Raji (cell line): ENCODE results near the gene CDHR2.

Experiments used
- POLR2A ChIP-seq: IDR thresholded peaks from 2 replicates; pipeline ENCODE4 v1.6.1; 2011; ENCODE audit warnings: low read depth, low read length, control low read depth; ENCODE audit not compliant: insufficient read depth

The CDHR2 gene

GRCh38 chr5:176625512-176625911, 76.4 kb downstream of the CDHR2 start:
- no peak for TF ChIP-seq POLR2A

- no peak for TF ChIP-seq POLR2A
Observed at GRCh38 chr5:176625966-176626875, 77.1 kb downstream of the CDHR2 start.

DNA sequence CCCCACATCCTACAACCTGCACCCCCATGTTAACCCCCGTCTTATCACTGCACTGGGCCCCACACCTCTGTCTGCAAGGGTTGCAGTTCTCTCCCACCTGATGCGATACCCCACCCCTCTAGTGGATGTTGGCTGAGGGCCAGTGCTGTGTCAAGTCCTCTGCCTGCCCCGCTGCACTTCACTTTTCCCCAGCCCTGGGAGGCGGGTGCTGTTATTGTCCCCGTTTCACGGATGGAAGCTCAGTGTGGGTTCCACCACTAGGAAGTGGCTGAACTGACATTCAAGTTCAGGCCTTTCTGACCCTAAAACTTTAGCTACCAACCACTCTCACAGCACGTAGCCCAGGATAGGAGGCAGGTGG, 77.7 kb downstream of the CDHR2 start:
- no peak for TF ChIP-seq POLR2A

GRCh38 chr5:176627582-176627981, 78.4 kb downstream of the CDHR2 start:
- TF ChIP-seq POLR2A: no peak

DNA sequence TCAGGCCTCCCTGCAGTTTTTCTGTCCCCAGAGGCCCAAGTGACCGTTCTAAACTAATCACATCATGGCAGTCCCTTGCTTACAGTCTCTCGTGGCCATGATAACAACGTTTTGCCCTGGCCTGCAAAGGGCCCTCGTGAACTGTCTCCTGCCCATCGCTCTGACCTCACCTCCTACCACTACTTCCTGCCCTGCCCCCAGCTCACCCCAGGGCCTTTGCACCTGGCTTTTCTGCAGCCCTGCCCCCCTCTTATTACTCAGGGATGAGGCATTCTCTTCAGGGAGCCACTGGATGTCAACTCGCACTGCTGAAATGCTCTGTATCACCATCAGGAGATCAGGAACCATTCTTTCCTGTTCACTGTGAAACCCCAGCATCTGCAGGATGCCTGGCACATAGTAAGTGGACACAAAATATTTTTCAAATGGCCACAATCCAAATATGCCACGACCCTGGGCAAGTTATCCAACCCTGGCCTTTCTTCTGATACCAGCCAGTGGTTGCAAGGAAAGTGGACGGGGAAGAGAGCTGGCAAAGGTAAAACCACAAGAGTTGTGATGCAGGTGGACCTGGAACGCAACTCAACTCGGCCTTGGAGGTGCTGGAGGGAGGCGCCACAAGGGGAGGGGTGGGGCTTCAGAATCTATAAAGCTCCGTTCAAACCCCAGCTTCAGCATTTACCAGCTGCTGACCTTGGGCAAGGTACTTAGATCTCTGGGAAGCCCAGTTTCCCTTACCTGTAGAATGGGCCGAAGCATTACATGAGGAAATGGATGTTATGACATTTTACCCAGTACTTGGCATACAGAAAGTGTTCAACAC, 79.5 kb downstream of the CDHR2 start:
- no peak for TF ChIP-seq POLR2A

DNA sequence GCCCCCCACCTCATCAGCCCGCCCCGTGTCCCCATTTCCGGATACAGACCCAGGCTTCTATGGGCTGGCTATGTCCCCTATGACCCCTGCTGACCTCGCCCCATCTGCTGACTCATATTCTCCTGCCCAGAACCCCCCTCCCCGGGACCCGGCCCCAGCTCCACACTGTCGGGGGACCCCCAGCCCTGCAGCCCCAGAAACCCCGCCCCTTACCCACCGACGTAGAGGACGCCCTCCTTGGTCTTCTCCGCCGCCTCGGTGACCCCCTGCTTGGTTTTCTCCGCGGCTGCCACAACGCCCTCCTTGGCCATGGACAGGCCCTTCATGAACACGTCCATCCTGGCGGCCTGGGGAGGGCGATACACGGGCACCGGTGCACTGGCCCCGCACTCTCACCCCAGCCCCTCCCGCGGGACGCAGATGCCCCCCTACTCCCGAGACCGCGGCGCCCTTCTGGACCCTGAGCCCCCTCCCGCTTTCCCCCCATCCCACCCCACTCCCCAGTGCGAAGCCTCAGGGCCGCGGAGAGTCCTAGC, 80.2 kb downstream of the CDHR2 start:
- TF ChIP-seq POLR2A: no peak

DNA sequence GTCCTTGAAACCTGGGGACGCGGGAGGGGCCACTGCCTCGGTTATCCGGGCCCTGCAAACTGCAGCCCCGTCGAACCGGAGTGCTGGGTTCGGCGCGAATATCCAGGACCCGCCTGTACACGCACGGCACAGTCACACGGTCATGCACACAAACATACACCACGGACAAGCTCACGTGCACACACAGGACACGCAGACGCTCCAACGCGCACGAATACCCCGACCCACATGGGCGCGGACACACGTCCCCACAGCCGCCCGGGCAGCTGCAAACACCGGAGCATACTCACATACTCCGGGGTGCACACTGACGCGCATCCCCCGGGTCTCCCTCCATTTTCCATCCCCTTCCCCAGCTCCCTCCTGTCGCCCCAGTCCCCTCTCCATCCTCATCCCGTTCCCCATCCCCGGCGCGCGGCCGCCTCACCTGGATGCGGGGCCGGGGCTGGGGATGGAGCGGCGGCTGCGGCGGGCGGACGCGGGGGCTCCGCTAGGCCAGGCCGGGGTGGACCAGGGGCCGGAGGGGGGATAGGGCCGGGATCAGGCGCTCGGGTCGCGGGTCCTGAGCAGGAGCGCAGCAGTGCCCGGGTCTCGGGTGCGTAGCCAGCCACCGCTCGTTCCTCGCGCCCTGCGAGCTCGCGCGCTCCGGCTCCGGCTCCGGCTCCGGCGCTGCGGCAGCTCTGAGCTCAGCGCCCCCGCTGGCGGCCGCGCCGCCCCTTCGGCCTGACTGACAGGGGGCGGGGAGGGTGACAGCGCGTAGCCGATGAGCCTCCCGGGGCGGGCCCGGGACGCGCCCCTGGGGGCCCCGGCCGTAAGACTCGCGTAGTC, 80.9 kb downstream of the CDHR2 start, which contains the start of the genes EIF4E1B and SNCB:
Gene EIF4E1B, plus strand, starts transcription at position 823 of the 828 bp plus-strand sequence. CDS start 12,113 bp downstream, outside the sequence.
Gene SNCB, minus strand, starts transcription at position 682 of the 828 bp plus-strand sequence. CDS start 880 bp downstream, outside the sequence.
- no peak for TF ChIP-seq POLR2A

DNA sequence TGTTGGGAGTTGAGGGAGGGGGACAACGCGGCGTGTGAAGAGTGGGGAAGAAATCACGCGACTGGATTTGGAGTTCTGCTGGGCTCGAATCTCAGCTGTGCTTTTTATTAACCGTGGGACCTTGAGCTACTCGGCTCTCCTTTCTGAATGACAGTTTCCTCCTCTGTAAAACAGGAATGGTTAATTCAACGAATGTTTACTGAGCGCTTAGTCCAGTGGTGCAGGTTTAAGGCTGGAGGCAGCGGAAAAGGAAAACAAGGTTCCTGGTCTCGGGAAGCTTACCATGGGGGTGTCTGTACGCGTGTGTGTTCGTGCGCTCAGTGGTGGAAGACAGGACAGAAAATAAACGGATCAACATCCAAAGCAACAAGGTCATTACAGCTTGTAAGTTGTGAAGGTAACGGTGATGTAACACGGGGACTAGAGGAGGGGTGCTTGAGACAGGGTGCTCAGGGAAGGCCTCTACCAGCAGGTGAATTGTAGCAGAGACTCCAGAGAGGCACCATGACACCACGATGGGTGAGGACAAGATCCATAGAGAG, 81.6 kb downstream of the CDHR2 start:
- TF ChIP-seq POLR2A: no peak

- TF ChIP-seq POLR2A: no peak
Observed at GRCh38 chr5:176631383-176632200, 82.5 kb downstream of the CDHR2 start.

GRCh38 chr5:176632745-176633144, 83.6 kb downstream of the CDHR2 start:
- TF ChIP-seq POLR2A: no peak

DNA sequence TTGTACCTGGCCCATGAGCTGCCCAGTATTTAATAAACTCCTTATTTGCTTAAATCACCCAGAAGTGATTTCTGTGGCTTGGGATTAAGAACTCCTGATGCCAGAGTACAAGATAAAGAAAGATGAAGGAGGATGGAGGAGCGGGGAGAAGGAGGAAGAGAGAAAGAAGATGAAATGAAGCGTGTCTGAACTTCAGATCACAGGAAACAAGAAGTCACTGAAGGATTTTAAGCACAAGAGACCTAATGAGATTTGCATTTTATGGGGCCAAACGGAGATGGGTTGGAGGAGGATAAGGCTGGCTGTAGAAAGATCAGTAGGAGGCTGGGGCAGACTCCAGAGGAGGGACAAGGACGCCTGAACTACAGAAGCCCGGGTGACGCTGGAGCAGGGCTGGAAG, 84.5 kb downstream of the CDHR2 start:
- no peak for TF ChIP-seq POLR2A

GRCh38 chr5:176636426-176636825, 87.3 kb downstream of the CDHR2 start:
- no peak for TF ChIP-seq POLR2A

DNA sequence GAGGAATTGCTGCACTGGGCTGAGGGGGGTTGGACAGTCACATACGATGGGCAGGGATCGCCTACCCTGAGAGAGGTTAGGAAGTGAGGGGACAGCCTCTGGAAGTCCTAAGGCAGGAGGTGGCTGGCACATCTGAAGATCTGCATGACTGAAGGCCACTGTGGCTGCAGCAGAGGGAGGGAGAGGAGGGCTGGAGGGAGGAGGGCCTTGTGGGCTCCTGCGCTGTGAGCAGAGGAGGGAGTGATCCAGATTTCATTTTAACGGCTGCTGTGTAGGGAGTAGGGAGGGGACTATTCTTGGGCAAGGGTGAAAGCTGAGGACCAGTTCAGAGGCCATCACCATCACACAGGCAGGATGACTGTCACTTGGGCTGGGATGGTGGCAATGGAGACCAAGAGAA, 88.4 kb downstream of the CDHR2 start:
- no peak for TF ChIP-seq POLR2A

DNA sequence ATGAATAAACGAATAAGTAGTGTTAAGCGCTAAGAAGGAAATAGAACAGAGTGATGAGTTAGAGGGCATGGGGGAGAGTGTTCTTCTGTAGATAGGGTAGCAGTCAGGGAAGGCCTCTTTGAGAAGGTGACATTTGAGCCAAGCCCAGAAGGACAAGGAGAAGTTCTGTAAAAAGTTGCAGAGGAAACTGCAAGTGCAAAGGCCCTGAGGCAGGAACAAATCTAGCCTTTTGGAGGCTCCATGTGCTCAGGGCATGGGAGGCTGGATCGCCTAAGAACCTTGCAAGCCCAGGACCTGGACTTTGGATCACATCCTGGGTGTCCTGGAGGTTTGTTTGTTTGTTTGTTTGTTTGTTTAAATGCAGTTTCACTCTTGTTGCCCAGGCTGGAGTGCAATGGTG, 89.3 kb downstream of the CDHR2 start:
- TF ChIP-seq POLR2A: no peak
